BLaER1 (cell line): ENCODE measurements around the gene SETDB2.

Experiments
- H3K27ac ChIP-seq: shearing (Covaris generic); formaldehyde crosslinking; 2 replicates; pipeline ENCODE4 v1.8.1; 2022
- H3K27me3 ChIP-seq: shearing (Covaris generic); formaldehyde crosslinking; 2 replicates; pipeline ENCODE4 v1.8.1; 2022
- H3K36me3 ChIP-seq: shearing (Covaris generic); formaldehyde crosslinking; 2 replicates; pipeline ENCODE4 v1.8.1; 2022
- H3K4me1 ChIP-seq: shearing (Covaris generic); formaldehyde crosslinking; 2 replicates; pipeline ENCODE4 v1.8.1; 2022
- H3K4me2 ChIP-seq: shearing (Covaris generic); formaldehyde crosslinking; 2 replicates; pipeline ENCODE4 v1.8.1; 2022
- H3K4me3 ChIP-seq: shearing (Covaris generic); formaldehyde crosslinking; 2 replicates; pipeline ENCODE4 v1.8.1; 2022
- H3K9ac ChIP-seq: shearing (Covaris generic); formaldehyde crosslinking; 2 replicates; pipeline ENCODE4 v1.8.1; 2022
- H3K9me3 ChIP-seq: shearing (Covaris generic); formaldehyde crosslinking; 2 replicates; pipeline ENCODE4 v1.8.1; 2022
- H4K20me1 ChIP-seq: shearing (Covaris generic); formaldehyde crosslinking; 2 replicates; pipeline ENCODE4 v1.8.1; 2022
- Cebpa-rat ChIP-seq: shearing (Covaris generic); IDR thresholded peaks from 2 replicates; pipeline ENCODE4 v1.8.1; 2022

The SETDB2 gene

DNA sequence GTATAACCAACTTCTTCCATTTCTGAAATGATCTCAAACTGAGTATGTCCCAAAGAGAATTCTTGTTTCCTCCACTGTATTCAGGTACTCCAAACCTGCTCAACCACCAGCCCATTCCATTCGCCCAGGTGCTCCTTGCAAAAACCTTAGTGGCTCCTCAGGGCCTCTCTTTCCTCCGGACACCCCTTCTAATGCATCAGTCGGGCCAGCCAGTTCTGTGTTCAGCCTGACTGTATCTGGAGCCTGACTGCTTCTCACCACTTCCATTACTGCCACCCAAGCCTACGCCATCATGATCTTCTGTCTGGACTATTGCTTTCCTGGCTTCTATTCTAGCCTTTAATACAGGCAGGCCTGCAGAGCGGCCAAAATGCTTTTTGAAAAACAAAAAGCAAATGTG, 53.2 kb downstream of the SETDB2 start:
- Histone ChIP-seq H3K4me2 (peak overlapping the region; percentile 74), H3K4me3 (no peak overlapping the region; the same call in 1 of the 2 replicates), H4K20me1 (no peaks in the 10 kb centered on the region), H3K36me3 (peaks cover 50% of the 10 kb centered on the region), H3K9me3 (no peaks in the 10 kb centered on the region), H3K4me1 (peaks cover 55% of the 10 kb centered on the region), H3K27ac (no peak overlapping the region), H3K9ac (0 out of 2 replicates have a peak overlapping the region, but pooled peaks have one; percentile 2), H3K27me3 (no peaks in the 10 kb centered on the region)
- TF ChIP-seq Cebpa-rat: no peak

- H4K20me1 ChIP-seq: no peaks in the 10 kb centered on the region
- H3K27ac ChIP-seq: no peak overlapping the region
- H3K36me3 ChIP-seq: peaks cover 54% of the 10 kb centered on the region
- H3K4me2 ChIP-seq: no peak overlapping the region
- H3K27me3 ChIP-seq: no peaks in the 10 kb centered on the region
- peaks cover 53% of the 10 kb centered on the region for H3K4me1 ChIP-seq
- H3K9me3 ChIP-seq: peaks cover 5% of the 10 kb centered on the region
- H3K4me3 ChIP-seq: no peak overlapping the region
- no peak overlapping the region for H3K9ac ChIP-seq
- no peak for TF ChIP-seq Cebpa-rat
Measured at GRCh38 chr13:49498206-49498605, 54.1 kb downstream of the SETDB2 start.

DNA sequence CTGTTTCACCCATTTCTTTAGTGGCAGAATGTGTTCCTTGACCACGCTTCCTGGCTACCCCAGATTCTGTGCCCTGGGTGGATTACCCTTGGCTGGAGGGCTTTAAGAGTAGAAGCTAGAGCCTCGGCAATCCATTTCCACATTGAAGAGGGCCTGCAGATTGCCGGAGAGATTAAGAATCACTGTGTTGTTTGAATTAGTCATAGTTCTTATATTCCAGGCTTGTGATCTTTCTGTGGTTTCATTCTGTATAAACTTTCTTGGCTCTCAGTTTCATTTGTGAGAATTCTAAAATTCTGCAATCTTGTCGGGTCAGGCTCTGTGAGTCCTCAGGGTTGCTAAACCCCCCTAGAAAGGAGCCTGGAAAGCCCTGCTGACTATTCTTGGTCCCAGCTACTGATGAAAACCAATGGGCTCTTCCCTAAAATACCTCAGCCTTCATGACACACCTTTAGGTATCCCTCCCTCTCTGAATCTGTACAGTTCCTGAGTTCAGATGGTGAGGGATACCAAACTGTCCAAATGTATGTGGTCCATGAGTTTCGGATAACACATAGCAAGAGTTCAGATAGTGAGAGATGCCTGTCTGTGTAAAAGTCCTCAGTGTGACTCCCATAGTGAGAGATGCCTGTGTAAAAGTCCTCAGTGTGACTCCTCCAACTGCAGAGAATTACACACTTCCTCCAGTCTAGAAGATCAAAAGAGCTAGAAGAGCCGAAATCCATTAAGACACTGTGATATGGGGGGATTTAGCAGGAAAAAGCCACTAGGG, 56.0 kb downstream of the SETDB2 start:
- no peaks in the 10 kb centered on the region for H3K27me3 ChIP-seq
- peaks cover 64% of the 10 kb centered on the region for H3K36me3 ChIP-seq
- H3K4me2 ChIP-seq: no peak overlapping the region
- no peaks in the 10 kb centered on the region for H4K20me1 ChIP-seq
- peak overlapping the region; percentile 22; the same call in 1 of the 2 replicates for H3K27ac ChIP-seq
- TF ChIP-seq Cebpa-rat: no peak
- H3K4me3 ChIP-seq: no peak overlapping the region
- no peak overlapping the region for H3K9ac ChIP-seq
- peaks cover 35% of the 10 kb centered on the region for H3K4me1 ChIP-seq
- H3K9me3 ChIP-seq: peaks cover 5% of the 10 kb centered on the region

- Histone ChIP-seq H3K4me3 (no peak overlapping the region), H3K9ac (no peak overlapping the region), H3K4me1 (peaks cover 19% of the 10 kb centered on the region), H4K20me1 (no peaks in the 10 kb centered on the region), H3K9me3 (peaks cover 5% of the 10 kb centered on the region), H3K27me3 (no peaks in the 10 kb centered on the region), H3K36me3 (peaks cover 77% of the 10 kb centered on the region), H3K27ac (no peak overlapping the region), H3K4me2 (no peak overlapping the region)
- TF ChIP-seq Cebpa-rat: no peak
Measured at GRCh38 chr13:49502954-49503353, 58.9 kb downstream of the SETDB2 start.

GRCh38 chr13:49503951-49504350, 59.9 kb downstream of the SETDB2 start:
- Histone ChIP-seq H3K9me3 (peaks cover 5% of the 10 kb centered on the region), H3K4me1 (peaks cover 9% of the 10 kb centered on the region; the same call in 1 of the 2 replicates), H3K9ac (no peak overlapping the region), H3K27me3 (no peaks in the 10 kb centered on the region), H3K4me3 (no peak overlapping the region), H4K20me1 (no peaks in the 10 kb centered on the region), H3K27ac (no peak overlapping the region), H3K36me3 (peaks cover 71% of the 10 kb centered on the region), H3K4me2 (no peak overlapping the region)
- TF ChIP-seq Cebpa-rat: no peak

- Histone ChIP-seq H3K27me3 (no peaks in the 10 kb centered on the region), H3K9ac (no peak overlapping the region), H3K9me3 (peaks cover 12% of the 10 kb centered on the region; the same call in 1 of the 2 replicates), H4K20me1 (no peaks in the 10 kb centered on the region), H3K4me3 (no peak overlapping the region), H3K27ac (no peak overlapping the region), H3K4me1 (0 out of 2 replicates have a peak, but pooled peaks cover 20% of the 10 kb centered on the region), H3K4me2 (no peak overlapping the region), H3K36me3 (peaks cover 91% of the 10 kb centered on the region)
- no peak for TF ChIP-seq Cebpa-rat
Measured at GRCh38 chr13:49512578-49512977, 68.5 kb downstream of the SETDB2 start.

DNA sequence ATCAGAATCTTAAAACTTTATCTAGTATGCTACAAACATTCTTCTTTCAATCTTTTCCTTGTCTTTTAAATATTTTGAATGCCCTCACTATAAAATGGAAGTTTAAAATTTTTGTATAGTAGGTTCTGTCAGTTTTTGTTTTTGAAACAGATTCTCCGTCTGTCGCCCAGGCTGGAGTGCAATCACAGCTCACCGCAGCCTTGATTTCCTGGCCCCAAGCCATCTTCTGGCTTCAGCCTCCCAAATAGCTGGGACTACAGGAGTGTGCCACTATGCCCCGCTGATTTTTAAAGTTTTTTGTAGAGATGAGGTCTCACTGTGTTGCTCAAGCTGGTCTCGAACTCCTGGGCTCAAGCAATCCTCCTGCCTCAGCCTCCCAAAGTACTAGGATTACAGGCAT, 72.4 kb downstream of the SETDB2 start:
- no peaks in the 10 kb centered on the region for H3K9me3 ChIP-seq
- H3K4me2 ChIP-seq: no peak overlapping the region
- H3K27me3 ChIP-seq: no peaks in the 10 kb centered on the region
- peaks cover 96% of the 10 kb centered on the region for H3K36me3 ChIP-seq
- no peak overlapping the region for H3K9ac ChIP-seq
- no peak overlapping the region for H3K4me3 ChIP-seq
- no peaks in the 10 kb centered on the region for H4K20me1 ChIP-seq
- no peak for TF ChIP-seq Cebpa-rat
- H3K4me1 ChIP-seq: 0 out of 2 replicates have a peak, but pooled peaks cover 13% of the 10 kb centered on the region
- no peak overlapping the region for H3K27ac ChIP-seq

DNA sequence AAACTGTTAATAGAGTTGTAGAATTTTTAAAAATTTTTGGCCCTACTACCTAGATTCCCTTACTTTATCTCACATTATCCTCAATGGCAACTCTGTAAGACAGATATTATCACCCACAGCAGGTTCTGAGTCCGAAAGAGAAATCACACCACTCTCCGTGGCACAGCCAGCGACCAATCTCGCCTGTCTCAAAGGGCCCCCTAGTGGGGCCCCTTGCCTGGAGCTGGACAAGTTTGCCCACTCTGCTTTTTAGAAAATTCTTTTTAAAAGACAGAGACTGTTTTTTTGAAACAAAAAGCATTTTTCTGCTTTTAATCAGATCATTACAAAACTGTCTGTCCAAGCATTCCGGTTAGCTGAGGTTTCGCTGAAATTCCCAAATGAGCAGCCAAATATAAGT, 73.4 kb downstream of the SETDB2 start:
- Histone ChIP-seq H3K27me3 (no peaks in the 10 kb centered on the region), H4K20me1 (no peaks in the 10 kb centered on the region), H3K36me3 (peaks cover 97% of the 10 kb centered on the region), H3K27ac (no peak overlapping the region), H3K4me3 (no peak overlapping the region), H3K9ac (no peak overlapping the region), H3K4me2 (no peak overlapping the region), H3K9me3 (no peaks in the 10 kb centered on the region), H3K4me1 (0 out of 2 replicates have a peak, but pooled peaks cover 13% of the 10 kb centered on the region)
- no peak for TF ChIP-seq Cebpa-rat

DNA sequence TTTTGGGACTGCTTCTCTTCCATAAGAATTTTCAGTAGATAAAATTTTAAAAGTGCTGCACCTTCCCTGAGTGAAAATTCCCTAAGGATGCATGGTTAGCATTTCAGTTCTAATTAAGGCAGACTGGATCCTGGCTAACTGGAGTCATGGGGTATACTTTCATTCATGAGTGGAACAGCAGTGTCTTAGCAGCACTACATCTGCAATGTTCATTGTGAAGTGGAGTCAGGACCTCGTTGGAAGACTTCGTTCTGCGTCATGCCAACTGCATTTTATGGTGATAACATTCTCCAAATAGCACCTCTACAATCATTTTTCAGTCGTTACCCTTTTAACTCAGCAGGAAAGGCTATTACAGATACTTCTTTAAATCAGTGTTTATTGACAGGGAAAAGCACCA, 77.2 kb downstream of the SETDB2 start:
- H3K27me3 ChIP-seq: no peaks in the 10 kb centered on the region
- H3K9ac ChIP-seq: no peak overlapping the region
- H3K4me2 ChIP-seq: no peak overlapping the region
- peaks cover 88% of the 10 kb centered on the region for H3K36me3 ChIP-seq
- H3K4me1 ChIP-seq: peaks cover 17% of the 10 kb centered on the region; the same call in 1 of the 2 replicates
- no peaks in the 10 kb centered on the region for H3K9me3 ChIP-seq
- H3K27ac ChIP-seq: no peak overlapping the region
- H4K20me1 ChIP-seq: no peaks in the 10 kb centered on the region
- TF ChIP-seq Cebpa-rat: no peak
- no peak overlapping the region for H3K4me3 ChIP-seq

DNA sequence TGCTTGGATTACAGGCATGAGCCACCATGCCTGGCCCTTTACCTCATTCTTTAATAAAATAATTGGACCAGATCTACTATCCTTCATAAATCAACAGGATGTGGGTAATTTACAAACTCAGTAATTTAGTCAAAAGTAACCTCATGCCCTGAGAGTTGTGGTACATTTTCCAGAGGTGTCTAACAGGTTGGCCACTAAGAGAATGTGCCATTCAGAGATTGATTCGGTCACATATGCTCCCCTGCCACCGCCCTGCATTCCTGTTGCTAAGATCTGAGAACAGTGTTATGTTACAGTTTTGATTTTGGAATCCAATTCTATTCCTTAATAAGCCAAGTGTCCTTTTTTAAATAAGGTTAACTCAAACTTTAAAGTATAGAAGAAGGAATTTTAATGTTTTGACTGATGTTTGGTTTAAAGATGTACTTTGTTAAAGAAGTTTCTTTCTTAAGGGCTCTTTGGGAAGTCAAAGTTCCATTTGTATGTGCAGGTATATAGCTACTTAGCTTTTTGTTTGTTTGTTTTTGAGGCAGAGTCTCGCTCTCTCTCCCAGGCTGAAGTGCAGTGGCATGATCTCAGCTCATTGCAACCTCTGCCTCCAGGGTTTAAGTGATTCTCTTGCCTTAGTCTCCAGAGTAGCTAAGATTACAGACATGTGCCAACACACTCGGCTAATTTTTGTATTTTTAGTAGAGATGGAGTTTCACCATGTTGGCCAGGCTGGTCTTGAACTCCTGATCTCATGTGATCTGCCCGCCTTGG, 80.8 kb downstream of the SETDB2 start:
- Histone ChIP-seq H3K4me3 (no peak overlapping the region), H3K27me3 (no peaks in the 10 kb centered on the region), H3K4me2 (no peak overlapping the region), H3K36me3 (peaks cover 66% of the 10 kb centered on the region), H3K4me1 (peaks cover 38% of the 10 kb centered on the region), H4K20me1 (no peaks in the 10 kb centered on the region), H3K27ac (no peak overlapping the region), H3K9me3 (no peaks in the 10 kb centered on the region), H3K9ac (no peak overlapping the region)
- no peak for TF ChIP-seq Cebpa-rat
